Measurements from ENCODE around the gene SLC6A4. TPM values are rescaled to one million over a fixed set of nuclear protein-coding genes. Genes with fewer than 3 reads are reported as not detected.
"Not testable (repeated sequence)": the region's sequence is repeated elsewhere in the genome, so short reads cannot be mapped to it uniquely, and the experiment has no call there.

The SLC6A4 gene
- total RNA-seq, 1 donor from 2014 or later = 0.72 TPM

- no peak for DNase-seq
Observed at GRCh38 chr17:30219315-30219714, 16.2 kb downstream of the SLC6A4 start.

DNA sequence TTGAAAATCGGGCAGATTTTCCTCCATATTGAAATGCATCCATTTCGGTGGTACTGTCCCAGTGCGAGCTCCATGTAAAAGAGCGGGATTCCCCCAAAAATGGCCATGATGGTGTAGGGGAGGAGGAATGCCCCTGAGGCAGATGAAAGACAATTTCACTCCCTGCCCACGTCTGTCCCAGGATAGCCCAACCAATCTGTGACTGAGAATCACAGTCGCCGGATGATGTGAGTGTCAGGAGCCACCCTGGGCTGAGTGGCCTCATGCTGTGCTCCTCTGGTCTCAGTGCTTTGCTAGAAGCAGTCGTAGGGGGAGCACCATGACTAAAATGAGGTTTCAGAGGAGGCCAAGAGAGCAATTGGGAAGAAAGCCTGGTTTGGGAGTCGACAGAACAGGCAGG, 16.7 kb downstream of the SLC6A4 start:
- no peak for DNase-seq

DNA sequence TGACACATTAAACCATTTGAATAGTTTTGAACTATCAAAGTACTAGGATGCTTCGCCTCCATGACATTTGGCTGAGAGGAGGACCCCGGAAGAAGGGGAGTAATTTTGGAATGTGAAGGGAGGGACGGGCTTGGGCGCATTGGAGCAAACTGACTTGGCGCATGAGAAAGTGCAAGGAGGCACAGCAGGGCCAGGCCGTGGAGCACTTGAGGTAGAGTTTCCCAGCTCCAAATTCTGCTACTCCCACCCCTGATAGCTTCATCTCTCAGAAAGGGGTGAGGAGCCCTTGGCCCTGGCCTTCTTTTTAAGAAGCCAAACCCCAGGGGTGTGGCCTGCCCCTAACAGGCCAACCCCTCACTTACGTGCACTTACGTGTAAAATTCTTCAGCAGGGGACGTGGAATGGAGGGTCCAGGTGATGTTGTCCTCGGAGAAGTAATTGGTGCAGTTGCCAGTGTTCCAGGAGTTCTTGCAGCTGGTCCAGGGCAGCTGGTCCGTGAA, 17.7 kb downstream of the SLC6A4 start:
- DNase-seq = no peak

GRCh38 chr17:30217054-30217453, 18.4 kb downstream of the SLC6A4 start:
- no peak for DNase-seq

- no peak for DNase-seq
Observed at GRCh38 chr17:30212750-30213149, 22.7 kb downstream of the SLC6A4 start.

GRCh38 chr17:30211371-30211770, 24.1 kb downstream of the SLC6A4 start:
- no peak for DNase-seq

DNA sequence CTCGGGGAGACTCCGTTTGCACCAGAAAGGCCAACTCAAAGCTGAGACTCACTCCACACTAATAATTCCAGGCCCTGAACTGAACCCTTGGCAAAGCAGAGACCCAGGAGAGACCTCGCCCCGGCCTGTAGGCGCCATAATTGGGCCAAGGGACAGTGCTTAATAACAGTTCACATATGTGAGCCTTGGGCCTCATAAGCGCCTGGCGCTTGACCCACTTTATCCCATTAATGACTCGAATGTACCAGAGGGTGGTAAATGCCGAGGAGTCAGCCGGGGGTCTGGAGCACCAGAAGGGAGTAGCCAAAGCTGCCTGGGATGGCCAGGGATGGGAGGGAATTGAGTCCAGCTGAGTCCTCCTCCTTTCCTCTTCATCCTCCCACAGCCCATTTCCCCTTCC, 24.6 kb downstream of the SLC6A4 start:
- no peak for DNase-seq

DNA sequence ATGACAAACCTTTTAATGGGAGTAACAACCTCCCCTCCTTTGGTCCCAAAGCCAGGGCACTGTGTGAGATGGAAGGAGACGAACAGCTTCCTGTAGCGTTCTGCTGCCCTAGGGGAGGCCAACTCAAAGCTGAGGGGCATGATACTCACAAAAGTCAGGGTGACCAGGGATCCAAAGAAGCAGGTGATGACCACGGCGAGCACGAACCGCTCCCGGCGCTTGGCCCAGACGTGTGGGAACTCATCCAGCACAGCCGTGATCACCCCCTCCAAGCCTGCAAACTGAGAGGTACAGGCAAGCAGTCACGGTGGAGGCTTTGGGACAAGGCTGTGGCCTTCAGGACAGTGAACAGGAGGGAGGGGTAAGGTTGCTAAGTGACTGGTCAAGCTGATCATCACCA, 25.1 kb downstream of the SLC6A4 start:
- DNase-seq = no peak

GRCh38 chr17:30209930-30210329, 25.6 kb downstream of the SLC6A4 start:
- no peak for DNase-seq

DNA sequence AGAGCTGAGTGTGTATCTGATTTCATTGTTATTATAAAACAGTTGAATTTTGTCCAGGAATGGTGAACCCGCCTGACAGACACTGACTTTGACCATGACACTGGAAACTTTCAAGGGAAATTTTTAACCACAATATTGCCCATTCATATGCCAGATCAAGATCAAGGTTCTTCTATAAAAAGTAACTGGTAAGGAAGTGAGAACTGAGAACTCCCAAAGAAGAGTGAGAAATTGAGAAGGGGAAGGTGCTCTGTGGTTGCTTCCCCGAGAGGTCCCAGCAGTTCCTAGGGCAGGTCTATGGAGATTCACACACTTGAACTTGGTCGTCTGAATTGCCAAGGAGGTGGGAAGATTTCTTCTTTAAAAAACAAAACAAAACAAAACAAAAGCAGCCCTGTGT, 27.3 kb downstream of the SLC6A4 start:
- no peak for DNase-seq

- no peak for DNase-seq
Observed at GRCh38 chr17:30207655-30208054, 27.8 kb downstream of the SLC6A4 start.

GRCh38 chr17:30203471-30203981, 32.0 kb downstream of the SLC6A4 start:
- DNase-seq = no peak

DNA sequence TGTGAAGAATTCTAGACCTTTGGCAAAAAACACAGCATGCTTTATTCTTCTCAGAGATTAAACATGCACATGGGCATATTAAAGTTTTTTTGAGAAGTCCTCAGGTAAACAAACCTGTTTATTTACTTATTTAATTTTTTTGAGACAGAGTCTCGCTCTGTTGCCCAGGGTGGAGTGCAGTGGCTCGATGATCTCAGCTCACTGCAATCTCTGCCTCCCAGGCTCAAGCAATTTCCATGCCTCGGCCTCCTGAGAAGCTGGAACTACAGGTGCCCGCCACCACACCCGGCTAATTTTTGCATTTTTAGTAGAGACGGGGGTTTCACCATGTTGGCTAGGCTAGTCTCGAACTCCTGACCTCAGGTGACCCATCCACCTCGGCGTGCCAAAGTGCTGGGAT, 34.8 kb downstream of the SLC6A4 start:
- DNase-seq = not testable (repeated sequence)

GRCh38 chr17:30200106-30200505, 35.4 kb downstream of the SLC6A4 start:
- DNase-seq = no peak

DNA sequence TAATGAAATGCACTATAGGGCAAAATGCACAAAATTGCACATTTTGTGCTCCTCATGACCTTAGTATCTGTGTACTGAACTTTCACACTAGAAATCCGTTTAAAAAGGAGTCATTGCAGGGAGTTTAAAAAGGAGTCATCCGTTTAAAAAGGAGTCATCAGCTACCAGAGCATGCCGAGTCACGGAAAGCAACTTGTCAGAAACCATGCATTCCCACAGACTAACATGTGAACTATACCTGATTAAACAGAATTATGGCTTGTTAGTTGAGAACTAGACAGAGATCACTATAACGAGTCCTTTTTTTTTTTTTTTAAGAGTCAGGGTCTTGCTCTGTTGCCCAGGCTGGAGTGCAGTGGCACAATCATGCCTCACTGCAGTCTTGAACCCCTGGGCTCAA, 35.9 kb downstream of the SLC6A4 start:
- no peak for DNase-seq

DNA sequence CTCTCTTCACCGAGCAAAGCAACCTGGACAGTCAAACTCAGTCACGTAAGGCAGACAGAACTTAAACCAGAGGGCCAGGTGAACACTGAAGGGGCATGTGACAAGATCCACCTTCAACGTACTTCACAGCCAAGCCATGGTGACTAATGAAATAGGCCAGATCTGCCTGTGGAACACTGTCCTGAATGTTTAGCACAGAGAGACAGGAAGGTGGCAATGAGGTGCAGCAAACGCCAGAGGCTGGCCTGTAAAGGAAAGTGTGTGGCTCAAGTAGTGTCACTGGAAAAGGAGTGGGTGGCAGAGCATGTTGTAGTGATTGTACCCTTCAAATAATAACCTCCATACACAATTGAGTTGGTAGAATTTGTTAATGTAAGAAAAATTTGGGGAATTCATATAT, 38.1 kb downstream of the SLC6A4 start:
- DNase-seq = no peak

GRCh38 chr17:30196504-30196903, 39.0 kb downstream of the SLC6A4 start:
- no peak for DNase-seq

GRCh38 chr17:30191072-30191471, 44.4 kb downstream of the SLC6A4 start:
- DNase-seq = no peak

GRCh38 chr17:30188211-30188939, 47.1 kb downstream of the SLC6A4 start:
- DNase-seq = no peak

DNA sequence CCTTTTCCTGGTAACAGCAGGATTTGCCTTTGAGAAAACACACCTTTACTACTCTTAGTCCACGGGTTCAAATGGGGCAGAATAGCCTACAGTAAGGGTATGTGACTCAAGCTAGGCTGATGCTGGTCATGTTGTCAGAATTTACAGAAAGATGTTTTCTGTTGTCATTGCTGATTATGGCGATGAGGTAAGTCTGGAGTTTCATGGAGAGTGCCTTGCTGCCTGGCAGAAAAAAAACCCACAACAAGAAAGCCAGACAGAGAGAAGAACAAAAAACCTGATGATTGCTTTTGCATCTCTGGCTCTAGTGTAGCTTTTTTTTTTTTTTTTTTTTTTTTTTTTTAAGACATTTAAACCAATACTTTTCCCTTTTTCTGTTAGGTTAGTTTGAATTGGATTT, 47.9 kb downstream of the SLC6A4 start:
- DNase-seq = no peak

- no peak for DNase-seq
Observed at GRCh38 chr17:30186761-30187160, 48.7 kb downstream of the SLC6A4 start.

- DNase-seq = no peak
Observed at GRCh38 chr17:30176855-30177254, 58.6 kb downstream of the SLC6A4 start.

- no peak for DNase-seq
Observed at GRCh38 chr17:30174556-30174955, 60.9 kb downstream of the SLC6A4 start.

DNA sequence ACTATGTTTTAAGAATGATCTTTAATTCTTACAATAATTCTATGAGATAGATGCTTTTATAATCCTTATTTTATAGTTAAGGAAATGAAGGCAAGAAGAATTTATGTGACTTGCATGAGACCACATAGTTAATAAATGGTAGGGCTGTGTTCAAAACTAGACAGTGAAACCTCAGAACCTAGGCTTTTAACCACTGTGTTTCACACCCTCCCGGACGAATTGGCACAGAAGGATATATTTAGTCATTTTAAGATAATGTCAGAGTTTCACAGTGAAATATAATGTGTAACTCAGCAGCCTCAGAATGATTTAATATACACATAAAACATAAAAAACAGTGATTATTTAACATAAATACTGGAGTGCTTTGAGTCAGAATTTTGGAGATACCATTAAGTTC, 61.8 kb downstream of the SLC6A4 start:
- DNase-seq = no peak
